ENCODE results near the gene CNPY2.
A peak's percentile ranks its signal among the peaks of the same experiment; 100 is the strongest.
"Not testable (repeated sequence)": the region's sequence is repeated elsewhere in the genome, so short reads cannot be mapped to it uniquely, and the experiment has no call there.

CNPY2 gene

DNA sequence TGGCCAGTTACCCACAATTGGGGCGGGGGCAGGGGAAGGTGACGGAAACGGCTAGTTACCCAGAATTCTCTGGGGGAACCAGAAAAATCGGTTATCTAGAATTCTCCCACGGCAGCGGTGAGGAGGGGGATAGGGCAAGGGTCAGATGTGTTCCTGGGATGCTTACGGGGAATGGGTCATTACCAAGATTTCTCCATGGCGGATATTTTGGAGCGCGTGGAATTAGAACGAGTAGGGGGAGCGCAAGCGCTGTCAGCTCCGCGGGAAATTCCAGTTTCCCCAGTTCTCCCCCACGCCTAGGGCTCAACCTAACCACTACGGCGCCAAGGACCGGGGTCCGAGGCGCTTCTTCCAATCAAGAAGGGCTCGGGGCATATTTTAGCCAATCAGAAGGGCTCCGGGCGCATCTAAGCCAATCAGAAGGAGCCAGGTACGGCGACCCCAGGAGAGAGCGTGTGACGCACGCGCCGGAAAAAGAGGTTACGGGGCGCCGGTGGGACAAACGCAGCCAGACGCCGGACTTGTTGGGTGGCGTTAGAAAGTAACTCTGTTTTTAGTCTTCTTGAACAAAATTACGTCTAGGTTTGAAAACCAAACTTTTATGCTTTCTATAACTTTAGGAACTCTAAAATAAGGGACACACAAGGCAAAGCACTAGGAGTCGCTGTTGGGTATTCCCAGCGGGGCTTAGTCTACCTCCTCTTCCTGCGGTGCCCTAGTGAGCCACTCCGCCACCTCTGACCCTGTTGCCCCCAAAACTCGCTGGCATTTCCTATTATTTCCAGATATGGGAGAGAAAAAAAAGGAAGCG lies 18.1 kb upstream of the CNPY2 start, which contains the start of gene PAN2:
TSS of gene PAN2 (minus strand) at position 322 of the 811 bp plus-strand sequence. CDS start 906 bp downstream, outside the sequence.
- DNase-seq: peak; percentile 89

DNA sequence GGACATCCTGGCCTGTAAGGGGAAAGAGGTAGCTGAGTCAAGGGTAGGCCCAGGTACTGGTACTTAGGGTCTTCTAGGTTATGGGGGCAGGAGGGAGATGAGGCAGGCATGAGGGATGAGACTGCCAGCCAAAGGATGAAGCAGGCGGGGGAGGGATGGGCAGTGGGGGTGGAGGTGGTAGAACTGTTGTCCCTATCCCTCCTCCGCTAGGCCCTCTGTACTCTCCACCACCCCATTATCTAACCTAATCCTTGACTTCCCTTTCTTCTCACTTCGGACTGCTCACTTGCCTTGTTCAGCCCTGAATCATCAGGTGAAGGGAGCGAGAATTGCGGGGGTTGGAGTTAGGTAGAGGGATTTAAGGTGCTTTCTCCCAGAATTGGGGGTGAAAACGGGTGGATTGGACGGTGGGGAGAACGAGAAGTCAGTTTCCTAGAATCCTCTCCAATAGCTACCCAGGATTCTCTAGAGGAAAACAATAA lies 17.4 kb upstream of the CNPY2 start:
- no peak for DNase-seq

DNA sequence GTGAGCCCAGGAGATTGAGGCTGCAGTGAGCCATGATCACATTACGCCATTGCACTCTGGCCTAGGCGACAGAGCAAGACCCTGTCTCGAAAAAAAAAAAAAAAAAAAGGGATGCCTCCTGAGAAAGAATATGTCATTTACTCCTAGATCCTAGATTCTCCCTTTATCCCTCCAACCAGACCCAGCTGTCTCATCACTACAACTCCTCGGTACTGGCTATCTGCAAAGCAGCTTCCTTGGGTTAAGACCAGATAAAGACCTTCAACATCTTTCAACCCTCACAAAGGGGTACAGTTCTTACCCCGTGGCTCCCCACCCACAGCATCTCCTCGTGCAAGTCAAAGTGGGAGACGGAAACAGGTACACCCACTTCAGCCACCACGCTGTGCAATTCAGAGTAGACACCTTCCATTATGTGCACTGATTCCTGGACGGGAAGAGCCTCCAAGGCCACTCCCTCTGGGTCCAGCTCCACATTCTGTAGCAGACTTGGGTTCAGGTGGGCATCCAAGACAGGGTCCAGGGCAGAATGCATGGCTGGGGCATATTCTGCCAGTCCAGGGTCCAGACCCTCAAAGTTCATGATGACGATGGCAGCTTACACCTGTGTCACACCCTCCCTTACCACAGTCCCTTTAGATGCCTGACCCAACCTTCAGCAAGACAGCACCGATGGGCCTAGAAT lies 16.9 kb upstream of the CNPY2 start:
- no peak for DNase-seq

DNA sequence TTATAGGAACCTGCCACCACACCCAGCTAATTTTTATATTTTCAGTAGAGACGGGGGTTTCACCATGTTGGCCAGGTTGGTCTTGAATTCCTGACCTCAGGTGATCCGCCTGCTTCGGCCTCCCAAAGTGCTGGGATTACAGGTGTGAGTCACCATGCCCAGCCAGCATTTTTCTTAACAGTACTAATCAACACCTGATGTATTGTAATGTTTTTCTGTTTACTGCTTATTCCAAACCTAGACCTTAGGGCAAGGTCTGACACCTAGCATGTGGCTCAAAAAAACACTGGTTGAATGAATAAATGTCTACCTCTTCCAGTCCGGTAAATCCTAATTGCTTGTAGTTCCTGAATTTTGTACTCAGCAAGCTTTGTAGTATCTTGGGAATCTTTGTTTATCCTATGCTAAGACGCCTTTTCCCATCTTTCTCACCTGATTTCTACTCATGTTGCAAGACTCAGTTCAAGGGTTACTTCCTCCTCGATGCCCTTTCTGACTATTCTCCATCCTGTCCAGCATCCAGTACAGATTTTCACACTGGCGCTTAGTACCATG lies 15.2 kb upstream of the CNPY2 start:
- DNase-seq: no peak

DNA sequence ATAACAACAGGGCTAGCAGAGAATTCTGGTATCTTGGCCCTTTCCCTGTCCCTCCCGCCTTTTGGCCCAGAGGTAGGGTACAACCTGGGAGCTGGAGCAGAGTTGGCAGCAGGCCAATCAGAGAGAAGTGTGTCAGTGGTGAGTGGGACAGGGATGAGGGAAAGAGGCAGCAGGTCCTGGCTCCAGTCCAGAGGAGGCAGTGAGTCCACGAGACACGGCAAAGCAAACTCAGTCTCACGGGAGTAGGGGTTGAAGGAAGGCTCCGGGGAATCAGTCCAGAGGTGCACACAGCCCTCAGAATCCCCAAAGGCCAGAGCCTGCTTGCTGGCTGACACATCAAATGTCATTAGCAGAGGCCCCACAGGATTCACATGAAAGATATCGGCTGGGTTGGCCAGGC lies 10.7 kb upstream of the CNPY2 start:
- no peak for DNase-seq

DNA sequence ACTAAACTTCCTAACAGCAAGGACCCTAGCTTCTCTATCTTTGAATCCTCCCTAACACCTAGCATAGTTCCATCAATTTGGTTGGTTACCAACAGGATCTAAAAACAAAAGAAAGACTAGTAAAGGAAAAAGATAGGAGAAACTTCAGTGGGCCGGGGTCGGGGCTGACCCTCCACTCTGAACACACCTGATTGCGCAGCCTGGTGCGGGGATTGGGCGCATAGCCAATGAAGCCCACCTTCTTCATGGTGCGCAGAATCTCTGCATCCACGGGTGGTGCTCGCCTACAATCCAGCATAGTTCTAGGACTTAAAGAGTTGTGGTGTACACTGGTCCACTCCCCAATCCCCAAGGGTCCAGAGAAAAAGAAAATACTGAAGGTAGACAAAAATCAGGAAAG lies 10.3 kb upstream of the CNPY2 start:
- DNase-seq: no peak

DNA sequence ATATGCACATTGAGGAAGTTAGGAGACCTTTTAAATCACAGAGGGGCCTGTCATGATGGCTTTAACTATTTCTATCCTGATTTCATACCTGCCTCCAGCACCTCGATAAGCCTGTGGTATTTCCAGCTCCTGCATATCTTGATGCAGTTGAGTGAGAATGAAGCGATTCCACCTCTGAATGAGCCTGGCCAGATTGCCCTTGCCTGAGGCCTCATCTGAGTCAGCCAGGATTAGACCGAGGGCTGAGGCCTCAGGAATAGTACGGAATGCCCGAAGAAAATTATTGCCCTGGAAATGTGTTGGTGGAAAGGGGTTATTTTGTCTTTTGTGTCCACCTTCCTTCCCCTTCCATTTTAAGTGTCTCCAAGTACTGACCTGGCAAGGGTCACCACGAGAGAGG lies 8.4 kb upstream of the CNPY2 start:
- no peak for DNase-seq

DNA sequence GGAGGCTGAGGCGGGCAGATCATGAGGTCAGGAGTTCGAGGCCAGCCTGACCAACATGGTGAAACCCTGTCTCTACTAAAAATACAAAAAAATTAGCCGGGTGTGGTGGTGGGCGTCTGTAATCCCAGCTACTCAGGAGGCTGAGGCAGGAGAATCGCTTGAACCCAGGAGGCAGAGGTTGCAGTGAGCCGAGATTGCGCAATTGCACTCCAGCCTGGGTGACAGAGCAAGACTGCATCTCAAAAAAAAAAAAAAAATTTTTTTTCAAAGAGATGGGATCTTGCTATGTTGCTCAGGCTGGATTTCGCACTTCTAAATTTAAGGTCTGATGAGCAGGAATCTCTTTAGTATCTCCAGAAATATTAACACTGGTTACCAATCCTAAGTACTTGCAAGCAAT lies 5.8 kb upstream of the CNPY2 start:
- not testable (repeated sequence) for DNase-seq

DNA sequence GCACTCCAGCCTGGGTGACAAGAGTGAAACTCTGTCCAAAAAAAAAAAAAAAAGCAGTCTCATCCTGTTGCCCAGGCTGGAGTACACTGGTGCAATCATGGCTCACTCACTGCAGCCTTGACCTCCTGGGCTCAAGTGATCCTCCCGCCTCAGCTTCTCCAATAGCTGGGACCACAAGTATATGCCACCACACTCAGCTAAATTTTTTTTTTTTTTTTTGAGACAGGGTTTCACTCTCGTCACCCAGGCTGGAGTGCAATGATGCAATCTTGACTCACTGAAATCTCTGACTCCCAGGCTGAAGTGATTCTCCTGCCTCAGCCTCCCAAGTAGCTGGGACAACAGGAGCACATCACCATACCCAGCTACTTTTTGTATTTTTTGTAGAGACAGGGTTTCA lies 5.2 kb upstream of the CNPY2 start:
- DNase-seq: no peak

DNA sequence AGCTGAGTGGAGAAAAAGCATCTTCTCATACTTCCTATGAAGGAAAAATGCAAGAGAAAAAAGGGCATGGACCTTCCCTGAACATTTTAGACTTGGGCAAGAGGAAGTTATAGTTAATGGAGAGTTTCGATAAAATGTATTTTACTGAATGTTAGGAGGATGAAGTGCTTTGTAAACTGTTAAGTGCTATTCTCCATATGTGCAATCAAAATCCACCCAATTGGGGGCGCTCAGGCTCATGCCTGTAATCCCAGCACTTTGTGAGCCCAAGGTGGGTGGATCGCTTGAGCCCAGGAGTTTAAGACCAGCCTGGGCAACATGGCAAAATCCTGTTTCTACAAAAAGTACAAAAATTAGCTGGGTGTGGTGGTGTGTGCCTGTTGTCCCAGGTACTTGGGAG lies 1.9 kb upstream of the CNPY2 start:
- DNase-seq: no peak

DNA sequence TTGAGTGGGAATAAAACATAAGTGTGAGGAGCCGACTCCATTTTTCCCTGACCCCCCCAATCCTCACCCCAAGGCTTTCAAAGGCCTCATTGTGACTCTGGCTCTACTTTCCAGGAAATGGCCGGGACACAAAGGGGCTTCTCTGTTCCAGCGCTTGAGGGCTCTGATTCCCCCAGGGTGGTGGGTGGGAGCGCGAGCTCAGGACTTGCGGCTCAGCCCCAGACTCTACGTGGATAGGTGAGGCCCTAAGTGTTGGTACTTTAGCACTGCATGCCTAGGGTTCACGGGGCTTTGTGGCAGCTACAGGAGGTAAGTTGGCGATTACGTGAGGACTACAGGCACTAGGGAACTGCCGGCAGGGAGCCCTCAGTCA lies 553 bp downstream of the CNPY2 start:
- DNase-seq: no peak

DNA sequence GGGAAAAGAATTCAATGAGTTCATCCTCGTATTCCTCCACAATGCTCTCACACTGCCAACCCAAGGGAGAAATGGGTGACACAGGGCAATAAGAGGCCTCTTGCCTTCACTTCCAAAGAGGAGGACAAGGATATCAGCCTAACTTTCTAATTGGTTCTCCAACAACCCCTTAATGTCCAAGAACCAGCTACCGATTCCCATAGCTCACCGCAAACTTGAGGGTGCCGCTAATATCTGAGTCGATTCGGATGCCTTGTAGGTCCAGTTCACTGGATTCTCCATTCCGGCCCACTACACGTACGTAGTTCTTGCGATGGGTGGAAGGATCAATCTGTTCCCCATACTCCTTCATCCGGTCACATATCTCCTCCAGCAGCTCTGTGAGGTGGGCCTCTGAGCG lies 4.8 kb downstream of the CNPY2 start:
- no peak for DNase-seq

DNA sequence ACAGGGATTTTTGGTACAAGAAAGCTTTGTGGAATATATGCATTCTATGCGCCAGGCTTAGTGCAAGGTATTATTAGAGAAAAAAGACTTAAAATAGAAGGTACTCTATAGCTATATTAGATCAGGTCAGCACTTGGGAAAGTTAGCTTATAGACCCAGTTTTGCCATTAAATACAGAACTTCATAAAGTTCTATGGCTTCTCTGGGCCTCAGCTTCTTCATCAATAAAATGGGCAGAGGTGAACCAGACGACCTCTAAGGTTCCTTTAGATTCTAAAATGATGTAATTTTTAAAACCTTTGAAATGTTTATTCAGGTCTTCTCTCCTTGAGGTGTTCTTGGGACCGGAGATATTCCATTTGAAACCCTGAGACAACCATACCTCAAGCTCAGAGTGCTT lies 7.1 kb downstream of the CNPY2 start:
- DNase-seq: no peak

DNA sequence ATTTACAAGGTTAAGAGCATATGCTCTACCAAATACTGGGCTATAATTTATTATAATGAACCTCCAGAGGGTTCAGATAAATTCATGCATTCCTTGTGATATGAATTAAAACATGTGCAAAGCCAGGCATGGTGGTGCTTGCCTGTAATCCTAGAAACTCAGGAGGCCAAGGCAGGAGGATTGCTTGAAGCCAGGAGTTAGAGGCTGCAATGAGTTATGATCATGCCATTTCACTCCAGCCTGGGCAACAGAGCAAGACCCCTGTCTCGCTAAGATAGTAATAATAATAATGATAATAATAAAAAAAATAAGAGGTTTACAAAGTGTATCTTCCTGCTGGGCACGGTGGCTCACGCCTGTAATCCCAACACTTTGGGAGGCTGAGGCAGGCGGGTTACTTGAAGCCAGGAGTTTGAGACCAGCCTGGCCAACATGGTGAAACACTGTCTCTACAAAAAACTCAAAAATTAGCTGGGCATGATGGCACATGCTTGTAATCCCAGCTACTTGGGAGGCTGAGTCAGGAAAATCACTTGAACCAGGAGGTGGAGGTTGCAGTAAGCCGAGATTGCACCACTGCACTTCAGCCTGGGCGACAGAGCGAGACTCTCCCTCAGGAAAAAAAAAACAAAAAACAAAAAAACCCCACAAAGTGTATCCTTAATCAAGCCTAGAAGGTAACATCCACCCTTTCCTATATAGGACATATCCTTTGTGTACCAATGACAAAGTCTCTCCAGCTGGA lies 8.4 kb downstream of the CNPY2 start:
- DNase-seq: no peak

DNA sequence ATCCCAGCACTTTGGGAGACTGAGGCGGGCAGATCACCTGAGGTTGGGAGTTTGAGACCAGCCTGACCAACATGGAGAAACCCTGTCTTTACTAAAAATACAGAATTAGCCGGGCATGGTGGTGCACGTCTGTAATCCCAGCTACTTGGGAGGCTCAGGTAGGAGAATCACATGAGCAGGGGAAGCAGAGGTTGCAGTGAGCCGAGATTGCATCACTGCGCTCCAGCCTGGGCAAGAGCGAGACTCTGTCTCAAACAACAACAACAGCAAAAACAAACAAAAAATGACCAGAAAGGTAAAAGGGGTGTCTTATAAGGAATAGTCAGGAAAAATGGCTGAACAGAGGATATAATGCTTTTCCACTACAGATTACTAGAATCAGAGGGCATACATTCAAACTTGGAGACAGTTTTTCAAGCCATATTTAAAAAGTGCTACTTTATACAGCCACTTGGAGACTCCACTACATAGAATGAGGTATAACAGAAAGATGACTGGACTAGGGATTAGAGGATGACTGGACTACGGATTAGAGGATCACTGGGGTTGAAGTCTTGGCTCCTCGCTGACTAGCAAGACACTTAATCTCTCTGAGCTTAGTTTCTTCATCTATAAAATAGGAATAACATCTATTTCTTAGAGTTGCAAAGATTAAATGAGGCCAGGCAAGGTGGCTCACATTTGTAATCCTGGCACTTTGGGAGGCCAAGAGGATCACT lies 10.8 kb downstream of the CNPY2 start:
- no peak for DNase-seq

DNA sequence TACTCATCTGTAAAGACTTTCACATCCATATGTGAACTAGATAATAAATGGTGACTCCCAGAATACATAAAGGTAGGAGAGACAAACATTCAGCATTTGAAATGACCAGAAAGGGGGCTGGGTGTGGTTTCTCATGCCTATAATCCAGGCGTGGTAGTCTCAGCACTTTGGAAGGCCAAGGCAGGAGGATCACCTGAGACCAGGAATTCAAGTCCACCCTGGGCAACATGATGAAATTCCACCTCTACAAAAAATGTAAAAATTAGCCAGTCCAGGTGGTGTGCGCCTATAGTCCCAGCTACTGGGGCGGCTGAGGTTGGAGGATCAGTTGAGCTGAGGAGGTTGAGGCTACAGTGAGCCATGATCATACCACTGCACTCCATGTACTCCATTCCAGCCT lies 11.5 kb downstream of the CNPY2 start:
- DNase-seq: no peak

DNA sequence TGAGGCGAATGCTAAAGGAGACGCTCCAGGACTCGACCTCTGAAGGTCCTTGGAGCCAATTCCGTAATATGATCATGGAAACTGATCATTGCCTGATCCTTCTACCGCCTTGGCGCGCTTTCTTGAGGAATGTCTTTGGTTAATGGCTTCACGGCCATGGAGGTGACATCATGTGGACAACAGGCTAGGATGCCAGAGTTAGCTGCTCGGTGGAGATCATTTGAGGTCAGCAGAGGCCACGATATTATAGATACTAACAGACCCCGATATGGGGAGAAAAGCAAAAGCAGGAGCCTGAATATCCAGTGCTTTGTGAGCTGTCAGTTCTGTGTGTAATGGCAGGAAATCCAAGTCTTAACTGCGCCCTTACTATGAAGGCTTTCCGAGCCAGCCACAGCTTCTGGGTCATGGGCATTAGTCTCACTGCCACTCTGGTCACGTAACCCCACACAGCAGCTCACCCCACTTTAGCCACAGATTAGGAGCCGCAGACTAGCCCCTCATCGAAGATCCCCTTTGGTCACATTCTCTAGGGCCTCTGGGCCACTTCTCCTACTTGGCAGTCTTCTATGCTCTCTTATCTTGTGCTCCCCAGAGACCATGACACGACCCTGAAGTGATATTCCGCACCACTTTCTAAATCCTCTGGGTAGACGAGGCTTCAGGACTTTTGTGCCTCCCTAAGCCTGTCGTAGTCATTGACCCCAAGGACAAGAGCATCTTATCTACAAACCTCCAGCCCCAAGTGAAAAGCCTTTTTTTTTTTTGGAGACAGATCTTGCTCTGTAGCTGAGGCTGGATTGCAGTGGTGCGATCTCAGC lies 14.9 kb downstream of the CNPY2 start:
- no peak for DNase-seq

DNA sequence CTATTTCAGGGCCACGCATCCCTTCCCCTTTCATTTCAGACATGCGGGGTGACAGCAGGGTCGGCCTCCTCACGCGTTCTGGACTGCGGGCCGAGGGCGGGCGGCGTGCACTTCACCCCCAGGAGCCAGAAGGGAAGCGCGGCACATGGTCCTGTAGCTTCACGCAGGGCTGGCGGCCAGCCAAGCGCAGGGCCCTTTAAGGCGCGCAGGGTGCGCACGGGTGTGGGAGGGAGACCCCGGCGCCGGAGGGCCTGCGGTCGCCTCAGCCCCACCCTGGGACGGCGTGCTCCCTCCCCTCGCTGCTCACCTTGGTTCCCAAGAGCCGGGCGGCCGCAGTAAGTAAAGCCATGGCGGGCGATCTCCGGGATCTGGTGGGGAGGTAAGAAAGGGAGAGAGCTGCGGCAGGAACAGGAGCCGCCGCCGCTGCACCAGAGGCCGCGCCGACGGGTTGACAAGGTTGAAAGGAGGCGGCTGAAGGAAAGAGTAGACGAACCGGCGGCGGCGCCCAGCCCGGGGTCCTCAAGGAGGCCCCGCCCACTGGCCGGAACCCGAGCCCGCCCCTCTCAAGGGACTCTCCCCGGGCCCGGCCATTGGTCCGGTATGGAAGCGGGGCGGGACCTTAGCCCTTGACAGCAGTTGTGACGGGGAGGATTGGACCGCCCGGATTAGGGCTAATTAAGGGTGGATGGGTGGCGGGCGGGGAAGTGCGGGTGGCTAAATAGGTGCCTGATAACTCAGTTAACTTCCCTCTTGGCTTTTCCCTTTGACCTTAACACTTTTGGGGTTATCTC lies 15.7 kb downstream of the CNPY2 start, which contains the start of gene CS:
TSS of gene CS (minus strand) at position 478 of the 791 bp plus-strand sequence. CDS start at position 349, 129 bp downstream.
- DNase-seq: peak; percentile 92

DNA sequence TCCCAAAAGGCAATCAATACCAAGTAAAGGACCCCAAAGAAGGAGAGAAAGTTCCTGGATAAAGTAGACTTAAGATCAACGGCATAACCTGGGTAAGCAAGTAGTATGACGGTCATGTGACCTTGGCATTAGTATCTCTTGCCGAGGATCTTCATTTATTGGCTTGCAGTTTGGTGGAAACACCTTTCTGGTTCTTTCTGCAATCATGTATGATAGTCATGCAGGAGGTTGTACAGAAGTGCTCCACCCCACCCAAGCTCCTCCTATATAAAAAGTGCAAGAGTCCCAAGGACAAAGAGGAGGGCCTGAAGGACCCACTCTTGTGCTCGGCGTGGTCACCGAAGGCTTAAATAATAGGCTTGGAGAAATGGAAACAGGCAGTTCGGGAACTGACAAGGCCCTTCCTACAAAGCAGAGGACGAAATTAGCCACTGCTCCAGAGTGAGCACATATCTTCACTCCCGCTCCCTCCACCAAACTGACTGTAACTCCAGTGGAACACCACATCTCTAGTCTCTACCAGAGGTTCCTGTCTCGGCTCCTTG lies 16.4 kb downstream of the CNPY2 start:
- no peak for DNase-seq

DNA sequence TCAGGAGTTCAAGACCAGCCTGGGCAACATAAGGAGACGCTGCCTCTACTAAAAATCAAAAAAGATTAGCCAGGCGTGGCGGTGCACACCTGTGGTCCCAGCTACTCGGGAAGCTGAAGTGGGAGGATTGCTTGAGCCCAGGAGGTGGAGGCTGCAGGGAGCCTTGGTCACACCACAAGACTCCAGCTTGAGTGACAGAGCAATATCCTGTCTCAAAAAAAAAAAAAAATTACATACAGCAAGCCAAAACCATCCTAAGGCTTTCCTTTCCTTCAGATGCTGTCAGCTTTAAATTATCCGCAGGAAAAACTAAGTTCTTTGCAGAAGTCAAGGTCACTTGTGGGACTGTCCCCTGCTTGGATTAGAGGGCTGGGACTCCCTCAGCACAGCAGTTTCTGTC lies 17.0 kb downstream of the CNPY2 start:
- DNase-seq: no peak

All from NCI-H2081 treated with DMSO at 0.1 percent for 48 hours (cell line).